ENCODE results near the gene CHST14.

CHST14 gene

GRCh38 chr15:40464595-40465185 is 6.1 kb upstream of the CHST14 start:
- no peak for DNase-seq

- no peak for DNase-seq
Measured at GRCh38 chr15:40465939-40466338, 4.8 kb upstream of the CHST14 start.

- no peak for DNase-seq
Measured at GRCh38 chr15:40466426-40467260, 4.1 kb upstream of the CHST14 start.

- DNase-seq = no peak
Measured at GRCh38 chr15:40467261-40467615, 3.5 kb upstream of the CHST14 start.

- DNase-seq = no peak
Measured at GRCh38 chr15:40468898-40469331, 1.9 kb upstream of the CHST14 start.

GRCh38 chr15:40469776-40470390 is 901 bp upstream of the CHST14 start:
- no peak for DNase-seq

- no peak for DNase-seq
Measured at GRCh38 chr15:40471105-40471807, 472 bp downstream of the CHST14 start.

- no peak for DNase-seq
Measured at GRCh38 chr15:40471808-40472150, 995 bp downstream of the CHST14 start.

- DNase-seq = no peak
Measured at GRCh38 chr15:40472171-40472727, 1.5 kb downstream of the CHST14 start.

GRCh38 chr15:40474581-40474980 is 3.8 kb downstream of the CHST14 start:
- no peak for DNase-seq

GRCh38 chr15:40477642-40478327 is 7.0 kb downstream of the CHST14 start:
- no peak for DNase-seq

GRCh38 chr15:40479024-40479423 is 8.2 kb downstream of the CHST14 start:
- DNase-seq = no peak

GRCh38 chr15:40481341-40482074 is 10.7 kb downstream of the CHST14 start:
- DNase-seq = no peak

GRCh38 chr15:40483919-40484318 is 13.1 kb downstream of the CHST14 start:
- no peak for DNase-seq

GRCh38 chr15:40486066-40486770 is 15.4 kb downstream of the CHST14 start:
- no peak for DNase-seq

GRCh38 chr15:40487816-40488682 is 17.3 kb downstream of the CHST14 start:
- DNase-seq = no peak

GRCh38 chr15:40489274-40490175 is 18.7 kb downstream of the CHST14 start:
- no peak for DNase-seq

- DNase-seq = no peak
Measured at GRCh38 chr15:40493089-40493840, 22.5 kb downstream of the CHST14 start.

Measured in NCI-H1092 (cell line).